SU-DHL-6 (cell line): ENCODE data around the gene CNTFR.

Experiments used
- H2AFZ ChIP-seq: fragments of 200-600 bp; sonication (generic); 2 replicates; pipeline ENCODE4 v1.6.1; 2014; ENCODE audit warnings: low read depth, mild to moderate bottlenecking, moderate library complexity, mixed read lengths, antibody characterized with exemption, low read length; ENCODE audit not compliant: severe bottlenecking
- H3F3A ChIP-seq: fragments of 200-600 bp; shearing (Covaris generic); 2 replicates; pipeline ENCODE4 v1.6.0; 2016; ENCODE audit warnings: antibody characterized with exemption, mild to moderate bottlenecking; ENCODE audit not compliant: insufficient read depth
- H3K27ac ChIP-seq: fragments of 200-600 bp; sonication (generic); 2 replicates; pipeline ENCODE4 v1.5.1; 2016; ENCODE audit warnings: low read depth, mild to moderate bottlenecking, low read length, moderate library complexity, mixed read lengths
- H3K27me3 ChIP-seq: fragments of 200-600 bp; sonication (generic), shearing (Covaris generic); 2 replicates; pipeline ENCODE4 v1.6.0; 2014; ENCODE audit warnings: mild to moderate bottlenecking, low read length
- H3K36me3 ChIP-seq: fragments of 200-600 bp; sonication (generic); 2 replicates; pipeline ENCODE4 v1.6.1; 2014; ENCODE audit warnings: mild to moderate bottlenecking, low read length, mixed read lengths
- H3K4me2 ChIP-seq: fragments of 300-600, 200-600 bp; shearing (Covaris generic), sonication (generic); 2 replicates; pipeline ENCODE4 v1.6.0; 2014; ENCODE audit warnings: low read length, low read depth, mild to moderate bottlenecking; ENCODE audit not compliant: poor library complexity, severe bottlenecking
- H3K4me3 ChIP-seq: fragments of 200-600 bp; sonication (generic); 2 replicates; pipeline ENCODE4 v1.5.1; 2014; ENCODE audit warnings: antibody characterized with exemption, low read length, mild to moderate bottlenecking, mixed read lengths; ENCODE audit not compliant: insufficient read depth, poor library complexity, severe bottlenecking
- H3K79me2 ChIP-seq: fragments of 200-600 bp; sonication (generic); 2 replicates; pipeline ENCODE4 v1.6.1; 2014; ENCODE audit warnings: mild to moderate bottlenecking, low read length, moderate library complexity; ENCODE audit not compliant: insufficient read depth
- H3K9ac ChIP-seq: fragments of 200-600 bp; sonication (generic); 2 replicates; pipeline ENCODE4 v1.7.0; 2014; ENCODE audit warnings: mild to moderate bottlenecking, low read length
- H3K9me2 ChIP-seq: fragments of 200-600 bp; sonication (generic); replicated peaks from 2 replicates; pipeline ENCODE4 v1.6.1; 2014; ENCODE audit warnings: low read length; ENCODE audit not compliant: insufficient read depth
- H3K9me3 ChIP-seq: fragments of 200-600 bp; sonication (generic); 2 replicates; pipeline ENCODE4 v1.6.1; 2014; ENCODE audit warnings: low read length, mixed read lengths; ENCODE audit not compliant: insufficient read depth
- H4K20me1 ChIP-seq: fragments of 200-600 bp; sonication (generic); 2 replicates; pipeline ENCODE4 v1.6.1; 2014; ENCODE audit warnings: low read depth, mild to moderate bottlenecking, antibody characterized with exemption, low read length, moderate library complexity, mixed read lengths
- CTCF ChIP-seq: fragments of 200-600 bp; sonication (generic); IDR thresholded peaks from one replicate; pipeline ENCODE4 v1.5.1; 2017; ENCODE audit warnings: antibody characterized with exemption, mild to moderate bottlenecking, low read length, moderate library complexity; ENCODE audit not compliant: insufficient read depth, poor library complexity, severe bottlenecking
- EZH2phosphoT487 ChIP-seq: fragments of 200-600 bp; sonication (generic), shearing (Covaris generic); conservative IDR thresholded peaks from 2 replicates; pipeline ENCODE4 v1.6.1; 2018; ENCODE audit warnings: mild to moderate bottlenecking, antibody characterized with exemption, low read length, moderate library complexity, mixed read lengths

CNTFR gene

GRCh38 chr9:34630402-34631154, 41.1 kb upstream of the CNTFR start:
- Histone ChIP-seq H3K4me3 (no peak overlapping the region), H3K9me3 (no peaks in the 10 kb centered on the region), H2AFZ (no peak overlapping the region), H3K27ac (no peak overlapping the region), H3K4me2 (no peak overlapping the region), H3K9ac (no peak overlapping the region), H3F3A (peaks cover 20% of the 10 kb centered on the region), H4K20me1 (no peaks in the 10 kb centered on the region), H3K9me2 (no peaks in the 10 kb centered on the region), H3K36me3 (0 out of 2 replicates have a peak, but pooled peaks cover 5% of the 10 kb centered on the region), H3K79me2 (peaks cover 7% of the 10 kb centered on the region), H3K27me3 (0 out of 2 replicates have a peak, but pooled peaks cover 3% of the 10 kb centered on the region)
- TF ChIP-seq EZH2phosphoT487 (no peak), CTCF (no peak)

GRCh38 chr9:34629491-34629808, 39.9 kb upstream of the CNTFR start:
- Histone ChIP-seq H3K4me3 (no peak overlapping the region), H3K4me2 (peak overlapping the region; percentile 40), H3K27me3 (0 out of 2 replicates have a peak, but pooled peaks cover 3% of the 10 kb centered on the region), H3F3A (peaks cover 11% of the 10 kb centered on the region), H3K79me2 (no peaks in the 10 kb centered on the region), H3K9ac (no peak overlapping the region), H3K27ac (no peak overlapping the region), H3K9me2 (no peaks in the 10 kb centered on the region), H3K36me3 (no peaks in the 10 kb centered on the region), H2AFZ (no peak overlapping the region), H4K20me1 (no peaks in the 10 kb centered on the region), H3K9me3 (no peaks in the 10 kb centered on the region)
- TF ChIP-seq EZH2phosphoT487 (no peak), CTCF (no peak)

GRCh38 chr9:34628656-34629490, 39.3 kb upstream of the CNTFR start, which contains the start of gene ARID3C:
Gene ARID3C (minus strand): TSS chr9:34629066. CDS start chr9:34628014, 1,052 bp downstream.
- no peak within 1 kb of the TSS for H3K27ac ChIP-seq
- peak within 1 kb of the TSS; percentile 40 for H3K4me2 ChIP-seq
- H2AFZ ChIP-seq = no peak within 1 kb of the TSS
- no peak for TF ChIP-seq CTCF
- no peak for TF ChIP-seq EZH2phosphoT487
- H4K20me1 ChIP-seq = no peaks in the 10 kb centered on the region
- no peaks in the 10 kb centered on the region for H3K36me3 ChIP-seq
- no peaks in the 10 kb centered on the region for H3K79me2 ChIP-seq
- 0 out of 2 replicates have a peak within 1 kb of the TSS, but pooled peaks have one; percentile 3 for H3K9ac ChIP-seq
- H3K4me3 ChIP-seq = no peak within 1 kb of the TSS
- 0 out of 2 replicates have a peak, but pooled peaks cover 3% of the 10 kb centered on the region for H3K27me3 ChIP-seq
- H3K9me2 ChIP-seq = no peaks in the 10 kb centered on the region
- no peaks in the 10 kb centered on the region for H3K9me3 ChIP-seq
- 0 out of 2 replicates have a peak, but pooled peaks cover 6% of the 10 kb centered on the region for H3F3A ChIP-seq
